Activated naive CD8-positive, alpha-beta T cell treated with anti-CD3 and anti-CD28 coated beads, Interleukin-2, amount 50 U/mL, for 16 hours (primary cell): ENCODE results near the gene CDK1.

Source experiments
- DNase-seq: peaks from one replicate; pipeline ENCODE4 v3.0.0-alpha.2; 2020; ENCODE audit warnings: low read depth, low spot score

CDK1 gene

DNA sequence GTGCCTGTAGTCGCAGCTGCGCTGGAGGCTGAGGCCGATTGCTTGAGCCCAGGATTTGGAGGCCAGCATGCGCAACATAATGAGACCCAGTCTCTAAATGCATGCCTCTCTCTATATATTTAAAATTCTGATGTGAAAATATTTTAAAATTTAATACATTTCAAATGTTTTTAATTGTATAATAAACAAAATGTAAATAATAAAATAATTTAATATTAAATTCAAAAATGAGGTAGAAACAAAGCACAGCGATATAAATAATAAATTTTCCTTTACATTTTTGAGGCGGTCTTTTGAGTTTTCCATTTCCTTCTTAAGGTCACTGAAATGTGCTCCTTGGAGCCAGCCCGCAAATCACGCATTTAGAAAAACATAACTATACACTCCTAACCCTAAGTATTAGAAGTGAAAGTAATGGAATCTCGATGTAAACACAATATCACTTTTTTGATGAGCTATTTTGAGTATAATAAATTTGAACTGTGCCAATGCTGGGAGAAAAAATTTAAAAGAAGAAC is 523 bp upstream of the CDK1 start:
- DNase-seq: no peak

DNA sequence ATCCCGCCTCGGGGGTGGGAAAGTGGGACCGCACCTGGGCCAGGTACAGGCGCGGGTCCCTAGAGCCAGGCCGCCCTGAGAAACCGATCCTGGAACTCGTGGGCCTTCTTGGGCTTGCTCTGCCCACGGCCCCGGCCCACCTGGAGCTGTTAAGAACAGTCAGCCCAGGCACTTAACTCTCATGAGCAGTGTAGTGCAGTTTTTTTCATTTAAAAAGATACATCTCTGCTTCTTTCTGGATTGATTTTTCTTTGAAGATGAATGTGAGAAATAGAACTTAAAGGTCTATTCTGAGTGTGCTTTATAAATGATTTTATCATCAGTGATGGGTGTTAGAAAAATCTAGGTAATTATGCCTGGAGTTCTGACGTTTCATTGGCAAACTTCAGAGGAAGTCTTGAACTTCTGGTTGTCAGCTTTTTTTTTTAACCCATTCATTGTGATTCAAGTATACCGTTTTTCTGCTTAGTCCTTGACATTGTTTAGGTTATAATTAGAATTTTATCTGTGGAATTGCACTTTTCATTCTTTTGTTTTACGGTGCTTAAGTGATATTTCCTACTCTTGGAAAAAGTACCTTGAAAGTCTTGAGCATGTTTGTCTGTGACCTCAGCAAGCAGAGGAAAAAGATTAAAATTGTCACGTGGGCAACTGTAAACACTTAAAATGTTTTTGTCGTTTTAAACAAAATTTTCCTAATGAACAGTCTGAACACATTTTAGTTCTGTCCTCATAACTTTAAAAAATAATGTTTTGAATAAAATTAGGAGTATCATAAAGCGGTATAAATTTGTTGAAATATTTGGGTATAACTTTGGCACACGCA is 906 bp downstream of the CDK1 start:
- DNase-seq: no peak

DNA sequence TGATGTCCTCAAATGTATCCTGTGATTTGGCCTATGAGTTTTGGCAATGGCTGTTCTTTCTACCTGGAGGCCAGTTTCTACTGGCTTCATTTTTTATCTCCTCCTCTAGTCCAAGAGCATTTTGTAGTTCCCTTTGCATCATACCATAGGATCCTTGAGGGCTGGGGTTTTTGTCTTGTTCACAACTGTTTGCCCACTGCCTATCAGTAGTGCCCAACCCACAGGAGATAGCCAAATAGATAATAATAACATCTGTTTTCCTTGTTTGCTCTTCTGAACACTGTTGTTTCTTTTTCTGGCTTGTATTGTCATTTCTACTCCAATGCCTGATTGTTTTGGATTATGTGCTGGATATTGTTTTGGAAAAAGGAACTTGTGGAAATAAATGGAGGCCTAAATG is 3.4 kb downstream of the CDK1 start:
- DNase-seq: no peak

DNA sequence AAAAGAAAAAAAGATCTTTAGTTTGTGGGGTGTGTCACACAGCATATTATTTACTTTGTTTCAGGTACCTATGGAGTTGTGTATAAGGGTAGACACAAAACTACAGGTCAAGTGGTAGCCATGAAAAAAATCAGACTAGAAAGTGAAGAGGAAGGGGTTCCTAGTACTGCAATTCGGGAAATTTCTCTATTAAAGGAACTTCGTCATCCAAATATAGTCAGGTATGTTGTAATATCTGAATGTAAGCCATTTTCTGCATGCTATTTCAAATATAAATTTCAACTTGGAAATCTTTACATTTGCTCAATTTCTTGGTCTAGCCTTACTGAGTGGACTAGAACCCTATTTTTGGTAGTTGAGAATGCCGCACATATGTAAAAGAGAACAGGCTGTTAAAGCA is 6.4 kb downstream of the CDK1 start:
- no peak for DNase-seq

DNA sequence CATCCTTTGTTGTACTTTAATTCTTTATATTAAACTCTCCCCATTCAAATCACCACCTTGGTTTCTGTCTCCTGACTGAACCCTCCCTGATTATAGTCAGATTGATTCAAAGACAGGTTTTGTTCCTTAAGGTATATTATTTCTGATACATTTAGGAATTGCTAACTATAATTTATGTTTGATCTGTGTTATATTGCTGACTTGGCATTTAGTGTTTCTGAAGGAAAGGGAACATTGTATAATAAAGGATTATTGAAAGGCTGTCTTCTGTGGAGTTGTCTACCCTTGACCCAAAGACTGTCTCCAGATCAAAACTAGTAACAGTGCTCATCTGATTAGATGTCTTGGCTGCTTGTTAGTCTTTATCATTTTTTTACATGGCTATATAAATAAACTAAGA is 10.3 kb downstream of the CDK1 start:
- no peak for DNase-seq

DNA sequence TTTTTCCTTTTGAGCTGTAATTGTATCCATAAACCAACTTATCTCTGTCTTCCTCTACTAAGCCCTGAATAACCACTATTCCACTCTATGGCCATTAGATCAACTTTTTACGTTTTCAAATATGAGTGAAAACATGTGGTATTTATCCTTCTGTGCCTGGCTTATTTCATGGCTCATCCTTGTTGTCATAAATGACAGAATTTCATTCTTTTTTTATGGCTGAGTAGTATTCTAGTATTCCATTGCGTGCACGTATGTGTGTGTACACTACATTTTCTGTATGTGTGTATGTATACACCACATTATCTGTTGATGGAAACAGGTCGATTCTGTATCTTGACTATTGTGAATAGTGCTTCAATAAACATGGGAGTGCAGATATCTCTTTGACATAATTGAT is 11.1 kb downstream of the CDK1 start:
- DNase-seq: no peak

DNA sequence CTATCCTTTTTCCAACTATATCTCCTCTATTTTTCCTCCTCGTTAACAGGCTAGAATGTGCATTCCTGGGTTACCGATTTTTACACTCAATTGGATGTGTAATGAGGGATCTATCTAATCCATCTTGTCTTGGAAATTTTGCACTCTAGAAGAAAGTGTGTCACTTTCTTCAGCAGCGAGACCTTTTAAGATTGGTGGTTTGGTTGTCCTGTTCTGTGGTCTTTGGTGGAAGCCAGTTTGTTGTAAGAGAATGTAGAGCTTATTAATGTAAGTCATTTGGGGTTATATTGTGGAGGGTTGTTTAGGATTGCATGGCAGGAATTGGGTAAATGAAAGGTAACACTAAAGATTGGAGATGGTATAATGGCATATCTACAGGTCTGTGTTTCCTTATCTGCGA is 16.7 kb downstream of the CDK1 start:
- no peak for DNase-seq

DNA sequence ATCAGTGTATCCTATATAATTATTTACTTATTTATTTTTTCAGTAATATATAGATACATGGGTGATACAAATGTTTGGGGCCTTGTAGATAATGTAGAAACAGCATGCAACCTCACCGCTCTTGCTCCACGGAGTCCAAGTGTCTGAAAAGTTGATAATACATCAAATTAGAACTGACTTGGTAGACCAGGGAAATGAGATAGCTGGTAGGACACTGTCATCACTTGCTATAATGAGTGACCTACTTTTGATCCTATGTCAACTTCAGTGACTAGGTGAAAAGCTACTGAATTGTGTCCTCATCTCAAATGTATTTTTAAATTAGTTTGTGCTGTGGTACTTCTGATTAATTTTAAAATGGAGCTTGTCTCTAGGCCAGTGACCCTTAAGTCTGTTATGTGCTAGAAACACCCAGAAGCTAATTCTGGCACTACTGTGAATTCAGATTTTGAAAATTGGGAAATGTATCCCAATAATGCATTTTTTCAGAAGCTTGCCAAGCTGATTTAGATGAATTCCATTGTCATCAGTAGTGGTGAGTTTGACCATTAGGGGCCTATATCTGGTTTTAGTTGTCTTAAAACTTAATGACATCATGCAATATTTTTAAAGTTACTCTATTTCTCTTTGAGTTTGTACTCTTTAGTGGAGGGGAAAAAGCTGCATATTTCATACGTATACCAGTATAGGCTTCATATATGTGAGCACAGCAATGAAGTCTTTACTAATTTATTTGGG is 17.4 kb downstream of the CDK1 start:
- no peak for DNase-seq

DNA sequence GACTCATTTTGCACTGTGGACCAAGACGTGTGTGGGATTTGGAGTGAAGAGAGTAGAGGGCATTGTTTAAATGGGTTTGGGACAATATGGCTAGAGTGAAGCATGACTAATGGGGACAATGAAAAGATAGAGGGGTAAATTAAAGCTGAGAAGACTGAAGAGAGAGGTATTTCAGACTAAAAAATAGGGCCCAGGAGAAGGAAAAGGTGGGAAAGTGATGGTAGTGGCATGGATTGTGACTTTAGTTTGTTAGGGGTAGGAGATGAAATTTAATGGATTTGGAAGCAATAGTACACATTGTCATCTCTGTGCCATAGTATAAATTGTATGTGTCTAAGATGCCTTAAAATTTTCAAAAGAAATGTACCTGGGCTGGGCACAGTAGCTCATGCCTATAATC is 18.2 kb downstream of the CDK1 start:
- no peak for DNase-seq

DNA sequence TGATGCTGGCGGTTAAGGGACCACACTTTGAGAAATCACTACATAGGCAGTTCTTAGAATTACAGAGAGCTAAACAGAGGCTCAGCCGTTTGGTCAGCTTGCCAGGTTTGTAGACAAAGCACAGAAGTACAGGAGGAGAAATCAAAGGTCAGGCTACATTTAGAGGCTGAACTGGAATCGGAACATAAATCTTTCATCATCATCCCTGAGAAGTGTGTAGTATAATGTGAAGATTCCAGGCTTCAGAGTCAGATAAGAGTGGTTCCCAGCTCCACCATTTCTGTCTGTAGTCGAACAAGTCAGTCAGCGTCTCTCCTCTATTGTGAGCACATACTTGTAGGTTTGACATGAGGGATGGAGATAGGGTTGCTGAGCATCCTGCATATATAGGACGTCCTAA is 18.9 kb downstream of the CDK1 start:
- no peak for DNase-seq

DNA sequence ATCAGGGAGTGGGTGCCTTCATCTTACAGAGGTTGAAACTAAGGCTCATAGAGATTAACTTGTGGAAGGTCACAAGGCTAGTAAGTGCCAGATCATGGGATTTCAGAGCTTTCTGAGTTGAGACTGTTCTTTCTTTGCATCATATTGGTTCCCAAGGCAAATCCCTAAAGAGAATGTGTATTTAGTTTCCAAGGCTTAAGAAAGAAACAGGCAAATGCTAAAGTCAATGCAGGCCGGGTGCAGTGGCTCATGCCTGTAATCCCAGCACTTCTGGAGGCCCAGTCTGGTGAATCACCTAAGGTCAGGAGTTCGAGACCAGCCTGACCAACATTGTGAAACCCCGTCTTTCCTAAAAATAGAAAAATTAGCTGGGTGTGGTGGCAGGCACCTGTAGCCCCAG is 19.8 kb downstream of the CDK1 start:
- no peak for DNase-seq

DNA sequence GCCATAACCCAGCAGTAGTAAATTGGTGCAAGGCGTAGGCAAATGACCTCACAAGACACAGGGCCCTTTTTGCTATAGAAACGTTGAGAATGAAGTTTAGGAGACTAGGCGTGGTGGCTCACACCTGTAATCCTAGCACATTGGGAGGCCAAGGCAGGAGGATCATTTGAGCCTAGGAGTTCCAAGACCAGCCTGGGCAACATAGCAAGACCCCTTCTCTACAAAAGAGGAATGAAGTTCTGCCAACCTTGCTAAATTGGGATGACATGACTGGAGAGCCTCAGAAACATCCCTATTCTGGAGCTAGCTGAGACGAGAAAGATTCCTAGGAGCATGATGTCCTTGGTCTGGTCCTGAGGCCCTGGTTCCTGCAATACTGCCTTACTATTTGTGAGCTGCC is 20.6 kb downstream of the CDK1 start:
- no peak for DNase-seq

DNA sequence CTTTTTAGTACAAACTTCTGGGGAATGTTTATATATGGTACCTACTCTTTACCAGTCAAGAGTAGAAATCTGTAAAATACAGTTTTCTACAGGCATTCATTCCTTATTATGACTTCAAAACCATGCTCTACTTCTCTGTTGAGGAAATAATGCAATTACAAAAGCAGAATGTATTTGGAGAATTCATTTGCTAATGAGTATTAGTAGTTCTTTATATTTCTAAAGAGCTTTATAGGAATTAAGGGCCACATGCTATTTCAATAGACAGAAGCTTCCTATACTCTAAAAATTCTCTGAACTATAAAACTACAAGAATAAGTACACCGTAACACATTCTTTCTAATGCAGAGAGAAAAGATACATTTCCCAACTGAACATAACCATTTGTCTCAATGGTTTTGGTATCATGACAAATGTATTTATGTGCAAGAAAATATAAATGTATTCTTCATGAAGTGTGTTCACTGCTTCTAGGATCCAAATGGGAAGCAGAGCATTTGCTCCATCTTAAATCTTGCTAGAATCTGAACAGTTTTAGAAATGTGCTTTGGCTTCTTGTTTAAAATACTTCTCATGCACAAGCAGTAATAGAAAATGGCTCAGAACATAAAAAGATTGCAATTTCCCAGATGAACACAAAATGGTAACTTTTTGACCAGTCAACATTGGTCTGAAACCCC is 21.8 kb downstream of the CDK1 start:
- DNase-seq: no peak

DNA sequence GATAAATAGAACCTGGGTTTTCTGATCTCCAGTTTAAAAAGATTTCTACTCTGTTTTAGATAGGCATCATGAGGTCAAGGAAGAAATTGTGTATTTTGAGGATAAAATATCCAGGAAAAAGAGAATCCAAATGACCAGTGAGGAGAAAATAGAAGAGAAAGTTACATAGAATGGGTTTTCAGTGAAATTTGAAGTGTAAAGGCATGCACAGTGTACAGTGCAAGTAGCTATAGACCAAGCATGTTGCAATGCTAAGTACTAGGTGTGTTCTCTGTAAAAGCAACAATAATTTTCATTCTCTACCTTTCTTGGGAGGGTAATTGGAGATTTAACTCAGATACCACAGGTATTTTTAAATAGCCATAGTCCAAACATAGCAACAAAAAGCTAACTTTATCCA is 22.6 kb downstream of the CDK1 start:
- DNase-seq: no peak

DNA sequence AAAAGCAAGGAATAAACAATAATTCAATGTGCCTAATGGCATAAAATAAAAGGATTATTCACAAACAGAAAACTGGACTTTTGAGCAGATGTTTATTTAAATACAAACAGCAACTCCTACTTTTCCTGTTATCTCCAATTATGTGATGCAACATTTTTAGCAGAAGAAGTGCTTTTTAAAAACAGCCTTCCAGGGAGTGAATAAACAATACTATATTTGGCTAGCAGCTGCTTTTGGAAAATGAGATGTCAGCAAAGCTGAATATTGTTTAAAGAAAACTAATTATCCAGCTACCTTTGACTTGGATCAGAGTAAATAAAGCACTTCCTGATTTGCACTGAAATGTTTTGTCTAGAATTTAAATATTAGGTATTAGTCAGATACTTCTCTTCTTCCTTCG is 23.2 kb downstream of the CDK1 start:
- DNase-seq: no peak

DNA sequence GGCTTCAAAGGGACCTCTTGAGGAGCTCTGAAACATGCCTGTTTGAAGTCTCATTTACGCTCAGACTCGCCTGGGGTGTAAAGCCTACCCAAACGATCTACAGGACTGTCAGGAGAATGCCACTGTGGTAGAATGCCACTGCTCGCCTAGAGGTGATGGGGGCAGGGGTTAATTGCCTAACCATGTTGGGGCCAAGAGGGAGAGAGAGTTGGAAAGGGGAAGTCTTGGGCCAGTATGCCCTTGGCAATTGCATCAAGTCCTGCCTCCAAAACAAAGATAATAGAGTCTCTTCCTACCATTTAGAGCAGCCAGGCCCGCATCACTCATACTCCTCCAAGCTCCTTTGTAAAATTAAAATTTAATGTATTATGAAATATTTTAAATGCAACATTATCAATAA is 25.2 kb downstream of the CDK1 start:
- no peak for DNase-seq

DNA sequence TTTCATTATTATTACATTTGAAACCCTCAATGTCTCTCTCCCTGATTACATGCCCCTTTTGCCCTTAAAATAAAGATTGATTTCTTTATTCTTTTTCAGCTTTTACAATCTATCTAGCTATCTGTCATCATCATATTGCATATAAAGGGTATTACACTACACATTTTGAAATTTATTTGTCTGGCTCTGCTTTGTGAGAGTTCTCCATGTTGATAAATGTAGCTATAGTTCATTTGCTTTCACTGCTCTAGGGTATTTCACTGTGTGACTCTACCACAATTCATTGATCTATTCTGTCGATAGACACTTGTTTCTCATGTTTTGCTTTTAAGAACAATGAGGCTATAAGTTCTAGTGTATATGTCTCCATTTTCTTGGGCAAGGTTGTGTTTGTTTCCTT is 25.6 kb downstream of the CDK1 start:
- DNase-seq: no peak

DNA sequence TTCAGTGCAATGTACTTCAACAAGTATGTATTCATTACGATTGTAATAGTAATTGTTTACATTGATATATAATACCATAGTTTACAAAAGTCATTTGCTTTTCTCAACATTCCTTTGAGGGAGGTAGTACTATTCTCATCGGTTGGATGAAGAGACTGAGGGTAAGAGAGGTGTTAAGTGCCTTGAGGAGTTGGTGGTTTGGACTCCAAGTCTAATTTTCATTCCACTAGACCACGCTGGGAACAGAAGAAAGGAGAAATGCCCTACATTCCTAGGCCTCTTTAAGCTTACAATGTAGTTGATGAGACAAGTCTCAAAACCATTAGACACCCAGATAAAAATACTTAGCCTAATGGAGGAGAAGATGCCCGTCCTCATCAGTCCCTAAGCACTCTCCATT is 28.6 kb downstream of the CDK1 start:
- no peak for DNase-seq

DNA sequence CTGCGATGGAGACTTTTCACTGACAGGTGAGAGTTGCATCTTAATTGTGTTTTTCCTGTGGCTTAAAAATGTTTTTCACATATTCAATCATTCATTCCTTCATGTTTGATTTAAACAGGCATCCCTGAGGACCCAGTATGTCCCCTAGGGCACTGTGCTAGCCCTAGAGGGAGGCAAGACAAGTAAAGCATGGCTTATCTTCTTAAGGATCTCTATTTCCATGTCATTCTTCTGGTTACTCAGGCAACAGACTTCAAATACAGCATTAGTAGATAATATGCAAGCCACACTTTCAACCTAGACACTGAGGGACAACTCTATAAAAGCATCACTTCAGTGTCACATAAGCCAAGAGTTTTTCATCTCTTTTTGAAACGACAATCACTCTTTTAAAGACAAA is 29.2 kb downstream of the CDK1 start:
- no peak for DNase-seq

DNA sequence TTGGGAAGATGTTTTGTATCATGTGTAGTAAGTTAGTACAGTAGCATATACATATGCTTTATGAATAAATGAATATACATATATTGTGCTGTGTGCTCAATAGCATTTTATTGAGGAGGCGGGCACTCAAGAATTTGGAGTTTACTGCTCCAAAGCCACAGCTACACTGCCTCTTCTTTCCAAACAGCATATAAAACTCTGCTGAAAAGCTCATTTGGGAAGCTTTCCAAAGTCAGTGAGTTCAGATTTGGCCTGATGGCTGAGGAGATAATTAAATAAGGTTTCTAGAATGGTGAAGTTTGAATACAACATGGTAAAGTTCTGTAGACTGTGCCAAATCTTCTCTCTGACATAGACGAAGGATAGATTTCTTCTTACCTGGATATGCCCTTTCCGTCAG is 29.8 kb downstream of the CDK1 start:
- DNase-seq: no peak

DNA sequence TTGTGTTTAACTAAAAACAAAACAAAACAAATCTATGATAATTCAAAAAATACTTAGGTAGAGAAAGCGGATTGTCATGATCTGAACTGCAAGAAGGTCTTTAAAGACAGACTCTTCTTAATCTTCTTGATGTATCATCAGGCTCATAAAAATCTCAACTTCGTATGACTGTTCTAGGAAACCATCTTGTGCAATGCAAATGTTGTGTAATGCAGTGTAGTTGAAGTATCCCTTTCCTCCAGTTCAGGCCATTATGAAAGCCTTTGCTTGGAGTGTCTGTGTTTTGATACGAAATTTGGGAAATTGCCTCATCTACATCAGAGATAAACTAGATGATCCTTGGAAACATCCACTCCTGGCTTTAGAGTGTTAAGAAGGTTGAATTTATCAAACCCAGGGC is 30.9 kb downstream of the CDK1 start:
- no peak for DNase-seq

DNA sequence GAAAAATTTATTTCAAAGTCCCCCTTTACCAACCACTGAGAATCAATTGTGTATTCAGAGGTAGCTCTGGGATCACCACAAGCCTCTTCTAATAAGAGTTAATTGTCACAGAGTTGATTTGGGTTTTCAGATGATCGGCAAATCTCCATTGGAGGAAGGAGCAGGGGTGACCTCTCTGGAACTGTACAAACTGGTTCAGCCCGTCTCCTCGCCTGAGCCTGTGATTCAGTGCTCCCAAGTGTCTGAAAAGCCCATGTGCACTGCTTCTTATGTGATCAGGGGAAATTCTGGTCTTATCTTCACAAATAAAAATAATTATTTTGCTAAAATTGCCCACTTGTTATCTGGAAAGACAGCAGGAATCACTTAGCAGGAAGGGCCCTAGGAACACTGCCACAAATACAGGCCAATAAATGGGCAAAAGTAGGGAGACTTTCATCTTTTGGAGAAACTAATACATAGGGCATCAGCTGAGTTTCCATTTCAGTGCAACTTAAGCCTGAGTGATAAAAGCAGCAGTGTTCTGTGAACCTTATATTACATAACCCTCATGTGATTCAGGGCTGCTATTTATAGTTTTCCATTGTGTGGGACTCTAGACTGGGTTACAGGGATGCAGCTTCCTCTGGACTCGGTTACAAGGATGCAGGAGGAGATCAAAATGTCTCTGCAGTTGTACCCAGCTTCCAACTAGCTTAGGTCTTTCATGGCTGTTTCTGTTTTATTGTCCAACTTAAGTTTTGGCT is 32.3 kb downstream of the CDK1 start:
- no peak for DNase-seq
